MCF 10A (cell line): ENCODE measurements around the gene ANXA8L1. TPM values are rescaled to one million over a fixed set of nuclear protein-coding genes. Genes with fewer than 3 reads are reported as not detected.
"Not testable (repeated sequence)": the region's sequence is repeated elsewhere in the genome, so short reads cannot be mapped to it uniquely, and the experiment has no call there.

Experiments used
- BruUV-seq: library from RNA; stranded (reverse); fragments of 400-500 nt; replicated peaks from 2 replicates; lab custom pipeline; 2021; lab: Mats Ljungman, UMichigan
- CTCF ChIA-PET: fragments of 300-600 bp; sonication (Branson Sonifier 250); formaldehyde crosslinking; extraction: SDS; loops from one replicate; lab custom pipeline; 2021; ENCODE audit warnings: antibody characterized with exemption, inconsistent platforms; lab: Yijun Ruan, JAX
- POLR2A ChIA-PET: fragments of 300-600, 350-650 bp; sonication (Branson Sonifier 250); formaldehyde crosslinking; extraction: SDS; loops from one replicate; lab custom pipeline; 2020; ENCODE audit warnings: antibody characterized with exemption, inconsistent platforms; lab: Yijun Ruan, JAX
- DNase-seq: peaks from one replicate; pipeline ENCODE4 v3.0.0-alpha.2; 2018; ENCODE audit not compliant: unreplicated experiment
- H3K27ac Mint-ChIP-seq: one replicate; pipeline ENCODE4 v1.8.0; 2022; ENCODE audit warnings: mild to moderate bottlenecking, low read depth, mixed read lengths; ENCODE audit not compliant: unreplicated experiment
- H3K27me3 Mint-ChIP-seq: one replicate; pipeline ENCODE4 v1.8.0; 2022; ENCODE audit warnings: mixed read lengths; ENCODE audit not compliant: insufficient read depth, unreplicated experiment
- H3K36me3 Mint-ChIP-seq: one replicate; pipeline ENCODE4 v1.8.0; 2022; ENCODE audit warnings: mild to moderate bottlenecking, moderate library complexity, mixed read lengths; ENCODE audit not compliant: insufficient read depth, unreplicated experiment
- H3K4me1 Mint-ChIP-seq: one replicate; pipeline ENCODE4 v1.8.0; 2022; ENCODE audit warnings: mixed read lengths; ENCODE audit not compliant: insufficient read depth, unreplicated experiment
- H3K4me3 Mint-ChIP-seq: one replicate; pipeline ENCODE4 v1.8.0; 2022; ENCODE audit warnings: mild to moderate bottlenecking, moderate library complexity, mixed read lengths; ENCODE audit not compliant: unreplicated experiment
- H3K9me3 Mint-ChIP-seq: one replicate; pipeline ENCODE4 v1.8.0; 2022; ENCODE audit warnings: mixed read lengths; ENCODE audit not compliant: unreplicated experiment
- CTCF ChIP-seq: fragments of 200-600 bp; IDR thresholded peaks from one replicate; pipeline ENCODE4 v1.8.0; 2022; ENCODE audit warnings: antibody characterized with exemption, mild to moderate bottlenecking; ENCODE audit not compliant: unreplicated experiment
- intact Hi-C: fragments of 100-400 bp; cut with micrococcal nuclease; formaldehyde crosslinking; loops from 2 replicates; pipeline ENCODE4 v1.14.1; 2022
- total RNA-seq: library from RNA; stranded (reverse); gene quantifications from 2 replicates; pipeline ENCODE4 v1.2.3, GENCODE V29; 2022

ANXA8L1 gene
- total RNA-seq, 1 experiment from 2014 or later: 31.7 TPM

DNA sequence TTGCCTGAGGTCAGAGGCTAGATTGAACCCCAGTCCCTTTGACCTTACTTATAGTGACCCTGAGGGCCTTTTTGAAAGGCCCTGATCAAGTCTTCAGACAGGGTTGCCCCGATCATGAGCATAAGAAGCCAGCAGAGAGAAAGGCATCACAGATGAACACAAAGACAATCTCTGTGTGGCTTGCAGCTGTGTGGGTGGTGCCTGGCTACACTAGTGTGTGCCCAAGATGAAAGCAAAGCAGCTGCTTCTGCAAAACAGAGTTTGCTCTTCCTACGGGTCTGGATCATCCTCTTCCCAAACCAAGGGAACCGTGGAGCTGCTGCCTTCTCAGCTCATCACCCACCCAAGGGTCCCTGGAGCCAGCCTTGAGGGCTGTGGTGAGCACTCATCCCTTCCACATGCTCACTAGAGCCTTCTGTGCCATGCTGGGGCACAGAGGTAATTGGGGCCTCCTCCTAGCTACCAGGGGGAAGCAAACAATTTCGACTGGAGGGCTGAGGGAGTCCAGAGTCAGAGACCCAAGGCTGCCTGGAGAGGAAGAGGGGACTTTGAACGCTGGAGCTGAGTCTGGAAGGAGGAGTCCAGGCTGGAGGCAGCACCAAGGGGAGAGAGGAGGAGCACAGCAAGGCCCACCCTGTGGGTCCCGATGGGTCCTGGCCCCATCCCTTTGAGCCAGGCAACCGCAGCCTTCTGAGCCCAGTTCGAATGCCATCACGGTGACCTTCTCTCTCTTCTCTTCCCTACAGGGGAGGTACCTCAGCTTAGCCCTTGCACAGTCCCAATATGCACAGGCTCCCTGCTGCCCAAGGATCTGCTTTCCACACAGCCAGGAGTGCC lies 46.5 kb upstream of the ANXA8L1 start:
- no peak overlapping the region for H3K27ac Mint-ChIP-seq
- BruUV-seq: no TSS peak
- intact Hi-C loops: no loop called here
- H3K9me3 Mint-ChIP-seq: no peaks in the 10 kb centered on the region
- no peak overlapping the region for H3K4me3 Mint-ChIP-seq
- H3K27me3 Mint-ChIP-seq: no peaks in the 10 kb centered on the region
- no peak for TF ChIP-seq CTCF
- DNase-seq: no peak
- ChIA-PET POLR2A (no interaction called here), CTCF (no interaction called here)
- no peaks in the 10 kb centered on the region for H3K36me3 Mint-ChIP-seq
- no peaks in the 10 kb centered on the region for H3K4me1 Mint-ChIP-seq

GRCh38 chr10:46329690-46330016 lies 45.9 kb upstream of the ANXA8L1 start:
- H3K4me1 Mint-ChIP-seq: no peaks in the 10 kb centered on the region
- no peaks in the 10 kb centered on the region for H3K36me3 Mint-ChIP-seq
- ChIA-PET CTCF (interaction anchor here (1.0 kb wide), 1 partner anchor 11 kb away, joined by 4 read pairs; no protein-coding TSS in a partner anchor), POLR2A (no interaction called here)
- no peaks in the 10 kb centered on the region for H3K9me3 Mint-ChIP-seq
- H3K4me3 Mint-ChIP-seq: no peak overlapping the region
- TF ChIP-seq CTCF: no peak
- no peaks in the 10 kb centered on the region for H3K27me3 Mint-ChIP-seq
- DNase-seq: no peak
- no TSS peak for BruUV-seq
- H3K27ac Mint-ChIP-seq: no peak overlapping the region
- intact Hi-C loops: no loop called here

GRCh38 chr10:46330894-46331293 lies 44.7 kb upstream of the ANXA8L1 start:
- no TSS peak for BruUV-seq
- ChIA-PET POLR2A (no interaction called here), CTCF (no interaction called here)
- Mint-ChIP-seq H3K27me3 (no peaks in the 10 kb centered on the region), H3K27ac (no peak overlapping the region), H3K9me3 (no peaks in the 10 kb centered on the region), H3K4me3 (no peak overlapping the region), H3K4me1 (no peaks in the 10 kb centered on the region), H3K36me3 (no peaks in the 10 kb centered on the region)
- TF ChIP-seq CTCF: no peak
- DNase-seq: no peak
- intact Hi-C loops: no loop called here

DNA sequence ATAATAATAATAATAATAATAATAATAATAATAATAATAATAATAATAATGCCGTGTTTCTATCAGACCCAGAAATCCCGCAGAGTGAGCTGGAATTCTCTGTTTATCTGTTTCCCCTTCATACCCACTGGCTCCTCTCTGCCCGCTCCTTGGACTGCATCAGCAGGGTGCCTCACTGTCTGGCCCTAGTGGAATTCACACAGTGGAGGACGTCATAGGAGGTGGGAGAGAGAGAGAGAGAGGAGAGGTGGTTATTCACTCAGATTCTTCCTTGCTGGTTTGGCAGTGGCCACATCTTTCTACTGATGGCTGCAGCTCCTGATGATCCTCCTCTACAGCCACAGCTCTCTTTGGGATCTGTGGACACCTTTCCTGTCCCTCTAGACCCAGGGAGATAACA lies 10.1 kb upstream of the ANXA8L1 start:
- BruUV-seq, H3K36me3 Mint-ChIP-seq, H3K4me1 Mint-ChIP-seq, H3K9me3 Mint-ChIP-seq, DNase-seq, intact Hi-C loops, CTCF ChIA-PET, H3K27ac Mint-ChIP-seq, H3K27me3 Mint-ChIP-seq, POLR2A ChIA-PET, H3K4me3 Mint-ChIP-seq: not testable (repeated sequence)

GRCh38 chr10:46367209-46367608 lies 8.4 kb upstream of the ANXA8L1 start:
- BruUV-seq, H3K4me3 Mint-ChIP-seq, POLR2A ChIA-PET, H3K36me3 Mint-ChIP-seq, H3K4me1 Mint-ChIP-seq, H3K9me3 Mint-ChIP-seq, intact Hi-C loops, H3K27me3 Mint-ChIP-seq, CTCF ChIA-PET, H3K27ac Mint-ChIP-seq, DNase-seq: not testable (repeated sequence)

- H3K4me3 Mint-ChIP-seq, H3K4me1 Mint-ChIP-seq, H3K9me3 Mint-ChIP-seq, intact Hi-C loops, H3K36me3 Mint-ChIP-seq, CTCF ChIA-PET, BruUV-seq, H3K27me3 Mint-ChIP-seq, DNase-seq, POLR2A ChIA-PET, H3K27ac Mint-ChIP-seq: not testable (repeated sequence)
These were observed 7.8 kb upstream of the ANXA8L1 start for GRCh38 chr10:46367666-46368240.

DNA sequence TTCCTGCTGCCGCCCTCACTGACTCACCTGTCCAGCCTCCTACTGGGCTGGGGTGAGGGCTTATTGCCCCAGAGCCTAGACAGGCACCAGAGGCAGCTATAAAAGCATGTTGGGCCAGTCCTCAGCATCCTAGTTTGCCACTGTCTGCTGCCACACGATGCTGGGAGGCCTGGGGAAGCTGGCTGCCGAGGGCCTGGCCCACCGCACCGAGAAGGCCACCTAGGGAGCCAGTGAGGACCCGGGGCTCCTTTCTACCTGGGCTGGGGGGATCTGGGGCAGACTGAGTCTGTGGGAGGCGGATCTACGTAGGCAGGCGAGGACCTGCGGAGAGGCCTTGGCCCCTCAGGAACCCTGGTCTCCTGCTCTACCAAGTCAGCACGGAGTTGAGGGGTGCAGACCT lies 6.6 kb upstream of the ANXA8L1 start:
- H3K4me1 Mint-ChIP-seq, H3K4me3 Mint-ChIP-seq, intact Hi-C loops, H3K27me3 Mint-ChIP-seq, H3K27ac Mint-ChIP-seq, BruUV-seq, H3K36me3 Mint-ChIP-seq, POLR2A ChIA-PET, H3K9me3 Mint-ChIP-seq, DNase-seq, CTCF ChIA-PET: not testable (repeated sequence)
